Tibial artery (tissue), 4 donors: ENCODE results near the gene GAS6.
"Not testable (repeated sequence)": the region's sequence is repeated elsewhere in the genome, so short reads cannot be mapped to it uniquely, and the experiment has no call there.

Source experiments
- DNase-seq, 2 donors: peaks; one replicate each; pipeline ENCODE4 v3.0.0-alpha.2; 2019
- H3K27ac ChIP-seq, 2 donors: fragments of 200-600 bp; sonication (generic) in 1 of 2; 1 replicate in 1 of 2; 2 replicates in 1 of 2; pipeline ENCODE4 v1.5.1; 2018 to 2019; ENCODE audit warnings: mild to moderate bottlenecking in 1 of 2
- H3K27me3 ChIP-seq, 2 donors: fragments of 200-600 bp; sonication (generic) in 1 of 2; one replicate each; pipeline versions ENCODE4 v1.5.1 to v1.6.0; 2016 to 2019
- H3K36me3 ChIP-seq, 3 donors: fragments of 200-600 bp; sonication (generic) in 2 of 3; one replicate each; pipeline ENCODE4 v1.5.1; 2016 to 2019; ENCODE audit warnings: mild to moderate bottlenecking in 2 of 3
- H3K4me1 ChIP-seq, 4 donors: fragments of 200-600 bp; sonication (generic) in 2 of 4; 1 replicate in 3 of 4; 2 replicates in 1 of 4; pipeline ENCODE4 v1.5.1; 2016 to 2019
- H3K4me3 ChIP-seq, 2 donors: fragments of 200-600 bp; sonication (generic) in 1 of 2; 1 replicate in 1 of 2; 2 replicates in 1 of 2; pipeline ENCODE4 v1.5.1; 2018 to 2019; ENCODE audit warnings: mild to moderate bottlenecking in 2 of 2
- H3K9me3 ChIP-seq, 3 donors: fragments of 200-600 bp; sonication (generic) in 1 of 3; one replicate each; pipeline ENCODE4 v1.5.1; 2016 to 2019
- intact Hi-C: fragments of 100-400 bp; cut with DNase I; formaldehyde crosslinking; loops from one replicate; pipeline ENCODE4 v1.15.0; 2023; ENCODE audit warnings: low total_unique reads
- TF ChIP-seq, protein P1 (sequence below), 2 experiments: fragments of 200-600 bp in 1 of 2; fragments of 450-650 bp in 1 of 2; IDR thresholded peaks; one replicate each; pipeline ENCODE4 v1.5.1; 2017 to 2019; ENCODE audit warnings: antibody characterized with exemption in 2 of 2, mild to moderate bottlenecking in 1 of 2, moderate library complexity in 1 of 2

The GAS6 gene

DNA sequence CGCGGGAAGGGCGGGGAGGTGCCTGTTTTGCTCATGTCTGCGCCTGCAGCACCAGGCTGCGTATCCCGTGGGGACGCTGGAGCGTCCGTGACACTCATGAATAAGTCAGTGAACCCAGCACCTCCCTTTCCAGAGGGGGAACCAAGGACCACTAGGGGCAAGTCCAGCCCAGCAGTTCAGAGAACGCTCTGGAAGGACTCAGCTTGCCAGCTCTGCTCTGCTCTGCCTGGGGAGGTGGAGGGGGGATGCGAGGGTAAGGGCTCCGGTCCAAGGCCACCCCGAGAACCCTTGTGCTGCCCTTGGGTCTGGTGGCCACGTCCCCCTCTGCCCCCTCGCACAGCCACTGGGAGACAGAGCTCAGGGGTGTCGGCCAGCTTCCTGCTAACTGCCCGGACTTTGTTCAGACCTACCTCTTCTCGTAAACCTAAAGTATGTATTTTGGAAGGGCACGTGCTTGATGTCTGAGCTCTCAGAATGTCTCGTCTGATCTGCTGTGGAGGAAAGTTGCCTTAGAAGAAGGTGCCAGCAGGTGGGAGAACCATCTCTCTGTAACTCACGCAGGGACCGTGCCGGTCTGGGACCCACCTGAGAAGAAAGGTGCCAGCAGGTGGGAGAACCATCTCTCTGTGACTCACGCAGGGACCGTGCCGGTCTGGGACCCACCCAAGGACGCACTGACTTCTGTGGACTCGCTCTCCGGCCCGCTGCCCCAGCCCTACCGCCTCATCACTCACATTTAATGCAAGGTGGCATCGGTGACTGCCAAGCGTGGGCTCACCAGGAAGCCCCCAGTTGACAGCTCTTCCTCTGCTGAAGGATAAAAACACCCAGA, 70.8 kb downstream of the GAS6 start:
- H3K27ac ChIP-seq = no peak overlapping the region
- H3K36me3 ChIP-seq = no peaks in the 10 kb centered on the region
- peak in 1 of 2 donors; percentile 56 for DNase-seq
- no peak overlapping the region for H3K4me3 ChIP-seq
- intact Hi-C loops = no loop called here
- TF ChIP-seq, protein P1, sequence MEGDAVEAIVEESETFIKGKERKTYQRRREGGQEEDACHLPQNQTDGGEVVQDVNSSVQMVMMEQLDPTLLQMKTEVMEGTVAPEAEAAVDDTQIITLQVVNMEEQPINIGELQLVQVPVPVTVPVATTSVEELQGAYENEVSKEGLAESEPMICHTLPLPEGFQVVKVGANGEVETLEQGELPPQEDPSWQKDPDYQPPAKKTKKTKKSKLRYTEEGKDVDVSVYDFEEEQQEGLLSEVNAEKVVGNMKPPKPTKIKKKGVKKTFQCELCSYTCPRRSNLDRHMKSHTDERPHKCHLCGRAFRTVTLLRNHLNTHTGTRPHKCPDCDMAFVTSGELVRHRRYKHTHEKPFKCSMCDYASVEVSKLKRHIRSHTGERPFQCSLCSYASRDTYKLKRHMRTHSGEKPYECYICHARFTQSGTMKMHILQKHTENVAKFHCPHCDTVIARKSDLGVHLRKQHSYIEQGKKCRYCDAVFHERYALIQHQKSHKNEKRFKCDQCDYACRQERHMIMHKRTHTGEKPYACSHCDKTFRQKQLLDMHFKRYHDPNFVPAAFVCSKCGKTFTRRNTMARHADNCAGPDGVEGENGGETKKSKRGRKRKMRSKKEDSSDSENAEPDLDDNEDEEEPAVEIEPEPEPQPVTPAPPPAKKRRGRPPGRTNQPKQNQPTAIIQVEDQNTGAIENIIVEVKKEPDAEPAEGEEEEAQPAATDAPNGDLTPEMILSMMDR (IDR thresholded peaks at IDR 0.05) = no peak
- H3K27me3 ChIP-seq = peaks cover 0 to 12% of the 10 kb centered on the region in 2 donors
- no peaks in the 10 kb centered on the region for H3K4me1 ChIP-seq
- H3K9me3 ChIP-seq = no peaks in the 10 kb centered on the region

DNA sequence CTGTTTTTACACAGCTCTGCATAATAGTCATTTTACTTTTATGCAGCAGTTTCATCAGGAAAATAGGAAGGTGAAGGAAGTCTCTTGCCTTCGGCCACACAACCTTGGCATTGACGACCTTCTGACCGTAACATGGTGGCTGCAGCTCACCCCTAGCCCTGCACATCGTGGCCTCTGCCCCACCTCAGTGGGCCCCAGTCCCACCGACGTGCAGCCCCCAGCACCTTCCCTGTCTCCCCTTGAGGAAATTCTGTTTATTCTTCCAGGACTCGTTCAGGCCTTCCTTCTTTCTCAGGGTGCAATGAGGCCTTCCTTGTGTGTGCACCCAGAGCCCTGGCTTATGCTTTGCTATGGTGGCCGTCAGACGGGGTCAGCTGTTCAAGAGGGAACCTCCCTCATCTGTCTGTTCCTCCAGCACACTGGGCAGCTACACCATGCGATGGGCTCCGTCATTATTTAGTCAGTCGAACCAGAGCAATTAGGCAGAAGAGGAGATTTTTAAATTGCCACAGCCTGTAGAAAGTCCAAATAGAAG, 71.6 kb downstream of the GAS6 start:
- Histone ChIP-seq H3K4me3 (no peak overlapping the region), H3K27me3 (peaks cover 0 to 12% of the 10 kb centered on the region in 2 donors), H3K36me3 (no peaks in the 10 kb centered on the region), H3K9me3 (no peaks in the 10 kb centered on the region), H3K4me1 (no peaks in the 10 kb centered on the region), H3K27ac (no peak overlapping the region)
- intact Hi-C loops = no loop called here
- TF ChIP-seq, protein P1 (IDR thresholded peaks at IDR 0.05) = no peak
- DNase-seq = peak in 1 of 2 donors; percentile 23

DNA sequence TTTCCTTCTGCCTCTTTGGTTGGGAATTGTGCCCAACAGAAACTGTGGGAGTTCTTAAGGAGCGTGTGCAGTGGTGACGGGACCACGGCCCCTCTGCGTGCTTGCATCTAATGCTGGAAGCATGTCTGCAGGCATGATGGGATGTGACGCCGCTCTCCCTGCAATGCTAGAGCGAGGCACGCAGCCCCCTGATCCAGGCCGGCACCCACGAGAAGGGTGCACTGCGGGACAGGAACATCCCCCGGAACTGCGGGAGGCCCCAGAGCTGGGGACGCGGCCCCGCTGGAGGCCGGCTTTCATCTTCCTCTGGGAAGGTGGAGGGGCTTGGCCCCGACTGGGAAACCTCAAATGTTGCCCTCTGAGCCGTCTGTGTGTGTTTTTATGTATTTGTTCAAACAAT, 72.1 kb downstream of the GAS6 start:
- Histone ChIP-seq H3K36me3 (no peaks in the 10 kb centered on the region), H3K4me3 (no peak overlapping the region), H3K27me3 (peaks cover 0 to 12% of the 10 kb centered on the region in 2 donors), H3K27ac (no peak overlapping the region), H3K9me3 (no peaks in the 10 kb centered on the region), H3K4me1 (no peaks in the 10 kb centered on the region)
- intact Hi-C loops = no loop called here
- TF ChIP-seq, protein P1 (IDR thresholded peaks at IDR 0.05) = no peak
- DNase-seq = peak in 1 of 2 donors; percentile 32

DNA sequence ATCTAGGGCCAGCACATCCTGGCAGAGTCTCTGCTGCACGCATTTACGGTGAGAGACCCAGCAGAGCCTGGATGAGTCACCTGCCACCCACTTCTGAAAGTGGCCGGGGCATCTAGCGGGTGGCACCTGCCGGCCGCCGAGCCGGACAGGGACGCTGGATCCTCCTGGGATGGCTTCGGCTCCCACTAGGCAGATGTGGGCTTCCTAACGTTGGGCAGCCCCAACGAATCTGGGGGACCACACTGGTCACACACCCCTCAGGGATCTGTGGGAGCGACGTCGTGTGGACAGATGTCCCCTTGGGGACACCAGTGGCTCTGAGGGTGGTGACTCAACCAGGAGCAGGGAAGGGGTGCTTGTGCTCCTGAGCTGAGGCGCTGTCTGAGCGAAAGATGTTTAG, 72.7 kb downstream of the GAS6 start:
- no peak overlapping the region for H3K27ac ChIP-seq
- H3K27me3 ChIP-seq = peaks cover 0 to 10% of the 10 kb centered on the region in 2 donors
- H3K4me1 ChIP-seq = no peaks in the 10 kb centered on the region
- intact Hi-C loops = no loop called here
- TF ChIP-seq, protein P1 (IDR thresholded peaks at IDR 0.05) = no peak
- DNase-seq = peak in 1 of 2 donors; percentile 40
- no peaks in the 10 kb centered on the region for H3K9me3 ChIP-seq
- no peaks in the 10 kb centered on the region for H3K36me3 ChIP-seq
- no peak overlapping the region for H3K4me3 ChIP-seq

DNA sequence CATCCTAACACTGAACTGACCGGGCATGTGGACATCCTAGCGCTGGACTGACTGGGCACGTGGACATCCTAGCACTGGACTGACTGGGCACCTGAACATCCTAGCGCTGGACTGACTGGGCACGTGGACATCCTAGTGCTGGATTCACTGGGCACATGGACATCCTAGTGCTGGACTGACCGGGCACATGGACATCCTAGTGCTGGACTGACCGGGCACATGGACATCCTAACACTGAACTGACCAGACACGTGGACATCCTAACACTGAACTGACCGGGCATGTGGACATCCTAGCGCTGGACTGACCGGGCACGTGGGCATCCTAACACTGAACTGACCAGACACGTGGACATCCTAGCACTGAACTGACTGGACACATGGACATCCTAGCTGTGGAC, 73.9 kb downstream of the GAS6 start:
- H3K4me3 ChIP-seq, H3K27ac ChIP-seq, DNase-seq, intact Hi-C loops, H3K36me3 ChIP-seq, H3K9me3 ChIP-seq, H3K4me1 ChIP-seq: not testable (repeated sequence)
- H3K27me3 ChIP-seq = peaks cover 0 to 14% of the 10 kb centered on the region in 2 donors

DNA sequence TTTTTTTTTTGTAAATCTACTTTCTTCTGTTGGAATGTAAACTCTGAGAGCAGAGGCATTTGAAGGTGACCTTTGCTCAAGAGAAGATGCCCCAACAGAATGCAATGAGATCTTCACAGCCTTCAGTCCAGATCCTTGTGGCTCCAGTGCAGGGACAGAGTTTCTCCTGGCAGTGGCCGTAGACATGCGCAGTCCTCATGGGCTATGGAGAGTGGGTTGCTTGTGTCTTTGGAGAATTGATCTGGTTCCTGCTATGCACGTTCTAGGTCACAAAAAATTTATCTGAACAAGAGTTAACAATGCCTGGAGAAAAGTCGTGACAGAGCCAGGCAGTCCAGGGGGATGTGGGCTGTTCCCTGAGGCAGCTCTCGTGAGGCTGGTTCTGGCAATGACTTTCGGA, 74.7 kb downstream of the GAS6 start:
- no peak for DNase-seq
- intact Hi-C loops = no loop called here
- no peaks in the 10 kb centered on the region for H3K4me1 ChIP-seq
- no peaks in the 10 kb centered on the region for H3K9me3 ChIP-seq
- H3K36me3 ChIP-seq = no peaks in the 10 kb centered on the region
- no peak overlapping the region for H3K4me3 ChIP-seq
- peaks cover 0 to 14% of the 10 kb centered on the region in 2 donors for H3K27me3 ChIP-seq
- H3K27ac ChIP-seq = no peak overlapping the region
- TF ChIP-seq, protein P1 (IDR thresholded peaks at IDR 0.05) = no peak
